Chondrocyte (in vitro differentiated cells): Measurements from ENCODE around the gene ELFN2. TPM values are rescaled to one million over a fixed set of nuclear protein-coding genes. Genes with fewer than 3 reads are reported as not detected.

ENCODE experiments used
- DNase-seq: peaks from one replicate; pipeline ENCODE4 v3.0.0; 2021; ENCODE audit warnings: mixed read lengths, low spot score
- H3K27ac Mint-ChIP-seq: one replicate; pipeline ENCODE4 v1.8.0; 2021; ENCODE audit warnings: mild to moderate bottlenecking, moderate library complexity, mixed read lengths; ENCODE audit not compliant: unreplicated experiment
- H3K27me3 Mint-ChIP-seq: 2 replicates; pipeline ENCODE4 v1.8.0; 2021; ENCODE audit warnings: low read depth, mixed read lengths
- H3K36me3 Mint-ChIP-seq: 2 replicates; pipeline ENCODE4 v1.8.0; 2021; ENCODE audit warnings: low read depth, mixed read lengths
- H3K4me1 Mint-ChIP-seq: 2 replicates; pipeline ENCODE4 v1.8.0; 2021; ENCODE audit warnings: low read depth, mild to moderate bottlenecking, mixed read lengths
- H3K4me3 Mint-ChIP-seq: one replicate; pipeline ENCODE4 v1.8.0; 2021; ENCODE audit warnings: mild to moderate bottlenecking, moderate library complexity, mixed read lengths; ENCODE audit not compliant: unreplicated experiment
- H3K9me3 Mint-ChIP-seq: 2 replicates; pipeline ENCODE4 v1.8.0; 2021; ENCODE audit warnings: low read depth, mixed read lengths
- total RNA-seq: library from RNA; stranded (reverse); gene quantifications from 3 replicates; pipeline ENCODE4 v1.2.1, GENCODE V29; 2021
- TF ChIP-seq, protein P1 (sequence below): fragments of 200-600 bp; sonication (generic); IDR thresholded peaks from 2 replicates; pipeline ENCODE4 v1.5.0; 2021; ENCODE audit warnings: antibody characterized with exemption, mild to moderate bottlenecking, moderate library complexity

ELFN2 gene
- total RNA-seq, 1 donor from 2014 or later = 0.65 TPM

DNA sequence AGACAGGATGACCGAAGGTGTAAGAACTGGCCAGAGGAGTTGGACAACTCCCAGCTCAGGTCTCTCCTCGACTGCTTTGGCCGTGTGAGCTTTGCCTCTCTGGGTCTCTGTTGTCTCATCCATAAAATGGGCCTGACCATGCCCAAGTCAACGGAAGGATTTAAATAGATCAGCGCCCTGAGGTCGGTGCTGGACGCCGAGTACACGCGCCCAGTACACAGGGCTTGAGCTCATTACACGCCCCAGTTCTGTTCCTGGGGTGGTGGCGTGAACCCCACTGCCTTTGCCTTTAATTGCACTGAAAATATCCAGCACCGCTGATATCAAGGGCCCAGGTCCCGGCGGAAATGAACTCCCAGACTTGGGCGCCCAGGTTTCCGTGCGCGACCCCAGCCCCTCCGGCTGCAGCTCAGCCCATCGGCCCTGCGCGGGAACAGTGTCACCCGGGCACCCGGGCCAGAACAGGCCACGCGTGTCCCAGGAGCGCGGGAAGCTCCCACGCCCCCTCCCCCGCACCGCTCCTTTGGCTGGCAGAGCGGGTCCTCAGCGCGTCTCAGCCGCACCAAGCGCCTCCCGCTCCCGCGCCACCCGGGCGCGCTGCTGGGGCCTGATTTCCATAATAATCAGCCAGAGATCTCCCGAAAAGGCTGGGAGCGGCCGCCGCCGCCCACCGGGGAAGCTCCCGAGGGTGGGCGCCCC is 102.8 kb downstream of the ELFN2 start:
- Mint-ChIP-seq H3K36me3 (no peaks in the 10 kb centered on the region), H3K4me1 (peaks cover 6% of the 10 kb centered on the region), H3K27ac (no peak overlapping the region), H3K4me3 (no peak overlapping the region), H3K9me3 (no peaks in the 10 kb centered on the region), H3K27me3 (peaks cover 32% of the 10 kb centered on the region)
- TF ChIP-seq, protein P1, sequence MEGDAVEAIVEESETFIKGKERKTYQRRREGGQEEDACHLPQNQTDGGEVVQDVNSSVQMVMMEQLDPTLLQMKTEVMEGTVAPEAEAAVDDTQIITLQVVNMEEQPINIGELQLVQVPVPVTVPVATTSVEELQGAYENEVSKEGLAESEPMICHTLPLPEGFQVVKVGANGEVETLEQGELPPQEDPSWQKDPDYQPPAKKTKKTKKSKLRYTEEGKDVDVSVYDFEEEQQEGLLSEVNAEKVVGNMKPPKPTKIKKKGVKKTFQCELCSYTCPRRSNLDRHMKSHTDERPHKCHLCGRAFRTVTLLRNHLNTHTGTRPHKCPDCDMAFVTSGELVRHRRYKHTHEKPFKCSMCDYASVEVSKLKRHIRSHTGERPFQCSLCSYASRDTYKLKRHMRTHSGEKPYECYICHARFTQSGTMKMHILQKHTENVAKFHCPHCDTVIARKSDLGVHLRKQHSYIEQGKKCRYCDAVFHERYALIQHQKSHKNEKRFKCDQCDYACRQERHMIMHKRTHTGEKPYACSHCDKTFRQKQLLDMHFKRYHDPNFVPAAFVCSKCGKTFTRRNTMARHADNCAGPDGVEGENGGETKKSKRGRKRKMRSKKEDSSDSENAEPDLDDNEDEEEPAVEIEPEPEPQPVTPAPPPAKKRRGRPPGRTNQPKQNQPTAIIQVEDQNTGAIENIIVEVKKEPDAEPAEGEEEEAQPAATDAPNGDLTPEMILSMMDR = no peak
- DNase-seq = no peak

DNA sequence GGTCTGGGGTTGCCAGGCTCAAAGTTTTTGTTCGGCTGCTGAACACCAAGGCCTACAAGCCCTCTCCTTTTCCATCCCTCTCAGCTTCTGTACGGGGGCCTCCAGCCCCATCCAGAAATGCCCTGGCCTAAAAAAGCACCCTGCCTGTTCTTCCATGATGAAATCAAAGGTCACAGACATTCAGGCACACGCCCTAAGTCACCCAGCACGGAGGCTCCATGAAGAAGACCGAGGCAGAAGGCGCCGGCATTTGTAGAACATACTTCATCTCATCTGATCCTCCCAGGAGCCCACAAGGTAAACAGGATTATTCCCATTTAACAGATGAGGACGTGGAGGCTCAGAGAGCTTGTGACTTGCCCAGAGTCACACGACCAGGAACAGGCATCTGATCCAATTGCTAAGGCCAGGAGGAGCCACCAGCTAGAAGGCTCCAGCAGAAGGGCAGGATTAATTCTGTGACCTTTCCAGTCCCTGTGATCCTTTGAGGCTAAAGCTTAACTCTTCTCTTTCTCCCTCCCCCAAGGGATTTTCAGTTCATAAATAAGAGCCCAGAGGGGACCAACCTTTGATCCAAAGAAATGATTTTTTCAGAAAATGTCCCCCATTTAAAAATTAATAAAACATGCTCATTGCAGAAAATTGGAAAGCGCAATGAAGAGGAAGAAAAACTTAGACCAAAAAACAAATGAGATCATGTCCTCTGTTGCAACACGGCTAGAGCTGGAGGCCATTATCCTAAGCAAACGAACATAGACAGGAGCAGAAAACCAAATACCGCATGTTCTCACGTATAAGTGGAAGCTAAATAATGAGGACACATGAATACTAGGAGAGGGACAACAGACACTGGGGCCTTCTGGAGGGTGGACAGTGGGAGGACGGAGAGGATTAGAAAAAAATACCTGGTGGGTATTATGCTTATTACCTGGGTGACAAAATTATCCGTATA is 106.3 kb downstream of the ELFN2 start:
- H3K36me3 Mint-ChIP-seq = no peaks in the 10 kb centered on the region
- no peak overlapping the region for H3K4me3 Mint-ChIP-seq
- no peaks in the 10 kb centered on the region for H3K4me1 Mint-ChIP-seq
- H3K27me3 Mint-ChIP-seq = peaks cover 20% of the 10 kb centered on the region
- H3K27ac Mint-ChIP-seq = no peak overlapping the region
- no peaks in the 10 kb centered on the region for H3K9me3 Mint-ChIP-seq
- TF ChIP-seq, protein P1 = no peak
- no peak for DNase-seq

DNA sequence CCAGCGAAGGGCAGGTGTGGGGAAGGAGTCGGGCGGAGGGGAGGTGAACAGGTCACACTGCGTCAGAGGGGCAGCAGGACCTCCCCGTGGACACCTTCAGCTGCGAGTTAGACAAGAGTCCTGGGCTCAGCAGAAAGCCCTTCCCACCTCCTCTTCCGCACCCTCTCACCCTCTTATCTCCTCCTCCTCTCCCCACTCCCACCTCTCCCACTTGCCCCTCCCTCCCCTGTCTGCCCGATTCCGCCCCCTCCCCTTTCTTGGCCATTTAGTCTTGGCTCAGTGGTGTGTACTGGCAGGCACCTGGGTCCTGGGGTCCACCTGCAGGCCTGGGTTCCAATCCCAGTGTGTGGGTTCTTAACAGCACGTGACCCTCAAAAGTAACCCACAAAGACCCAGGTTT is 107.8 kb downstream of the ELFN2 start:
- no peak for DNase-seq
- Mint-ChIP-seq H3K4me1 (peaks cover 4% of the 10 kb centered on the region), H3K4me3 (no peak overlapping the region), H3K36me3 (no peaks in the 10 kb centered on the region), H3K27ac (no peak overlapping the region), H3K9me3 (no peaks in the 10 kb centered on the region), H3K27me3 (peaks cover 20% of the 10 kb centered on the region)
- TF ChIP-seq, protein P1 = no peak

DNA sequence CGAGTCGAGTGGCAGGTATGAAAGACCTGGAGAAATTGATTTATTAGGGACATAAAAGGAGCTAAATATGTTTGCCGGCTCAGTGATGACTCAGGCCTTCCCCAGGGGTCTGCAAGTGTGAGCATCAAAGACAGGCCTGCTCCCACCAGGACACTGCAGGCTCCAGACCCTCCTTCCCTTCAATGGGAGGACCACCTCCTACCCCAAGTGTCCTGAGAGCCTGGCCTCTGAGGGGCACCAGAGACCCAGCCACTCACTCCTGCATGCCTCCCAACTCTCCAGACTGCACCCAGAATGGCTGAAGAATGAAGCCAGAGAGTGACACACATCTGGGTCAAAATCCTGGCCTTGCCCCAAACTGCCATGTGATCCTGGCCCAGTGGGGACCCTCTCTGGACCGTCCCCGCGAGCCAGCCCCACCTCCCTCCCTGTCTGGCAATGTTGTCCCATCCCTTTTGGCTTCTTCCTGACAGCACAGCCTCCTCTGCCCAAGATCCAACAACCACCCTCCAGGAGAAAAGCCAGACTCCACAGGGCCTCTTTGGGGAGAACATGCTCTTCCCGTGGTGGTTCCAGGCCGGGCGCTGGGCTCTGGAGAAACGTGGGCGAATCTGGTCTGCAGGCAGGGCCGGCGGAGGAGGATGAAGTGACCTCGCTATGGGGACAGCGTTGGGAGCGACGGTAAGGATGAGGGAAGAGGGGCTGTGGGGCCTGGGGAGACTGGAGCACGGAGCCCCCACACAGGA is 108.7 kb downstream of the ELFN2 start:
- H3K9me3 Mint-ChIP-seq = no peaks in the 10 kb centered on the region
- no peak for DNase-seq
- H3K36me3 Mint-ChIP-seq = no peaks in the 10 kb centered on the region
- H3K4me3 Mint-ChIP-seq = no peak overlapping the region
- peaks cover 13% of the 10 kb centered on the region for H3K4me1 Mint-ChIP-seq
- no peak overlapping the region for H3K27ac Mint-ChIP-seq
- H3K27me3 Mint-ChIP-seq = peaks cover 12% of the 10 kb centered on the region
- TF ChIP-seq, protein P1 = peak; percentile 10

Other genes starting within 250 kb of the ELFN2 start
- gene C1QTNF6, start 239.2 kb downstream of the ELFN2 start, total RNA-seq = 11.3 to 27.7 TPM (median 14.6 TPM) in 3 replicates
- not detected in 3 replicates for gene SSTR3, start 215.0 kb downstream of the ELFN2 start, total RNA-seq
- 0.20 TPM in 1 of 3 replicates, not detected in the others for gene RAC2, start 183.2 kb downstream of the ELFN2 start, total RNA-seq
- gene CYTH4, start 145.0 kb downstream of the ELFN2 start, total RNA-seq = not detected in 3 replicates
- gene MFNG, start 58.9 kb upstream of the ELFN2 start, total RNA-seq = 1.1 to 2.1 TPM (median 1.2 TPM) in 3 replicates
- gene CARD10, start 91.9 kb upstream of the ELFN2 start, total RNA-seq = 7.0 to 14.2 TPM (median 13.5 TPM) in 3 replicates
- 155 to 167 TPM (median 156 TPM) in 3 replicates for gene CDC42EP1, start 133.0 kb upstream of the ELFN2 start, total RNA-seq
- not detected in 3 replicates for gene LGALS2, start 152.6 kb upstream of the ELFN2 start, total RNA-seq
- 32.0 to 35.9 TPM (median 34.8 TPM) in 3 replicates for gene GGA1, start 181.4 kb upstream of the ELFN2 start, total RNA-seq
- 1.6 to 2.7 TPM (median 2.4 TPM) in 3 replicates for gene SH3BP1, start 212.2 kb upstream of the ELFN2 start, total RNA-seq
- gene PDXP, start 231.2 kb upstream of the ELFN2 start, total RNA-seq = 14.8 to 17.2 TPM (median 15.2 TPM) in 3 replicates
- gene LGALS1, start 248.2 kb upstream of the ELFN2 start, total RNA-seq = 1,066 to 2,807 TPM (median 2,760 TPM) in 3 replicates